H1 (cell line): ENCODE measurements around the gene MSI2. TPM values are rescaled to one million over a fixed set of nuclear protein-coding genes. Genes with fewer than 3 reads are reported as not detected.

Source experiments
- BACH1 ChIP-seq: IDR thresholded peaks from 2 replicates; pipeline ENCODE4 v1.6.1; 2012; ENCODE audit warnings: low read length, improper control_type of control experiment
- CBX5 ChIP-seq: fragments of 300-800, 300-1000 bp; sonication (generic); IDR thresholded peaks from 2 replicates; pipeline ENCODE4 v1.7.1; 2016; ENCODE audit warnings: antibody characterized with exemption, low read length, low read depth
- CTBP2 ChIP-seq: IDR thresholded peaks from 2 replicates; pipeline ENCODE4 v1.7.0; 2011; ENCODE audit warnings: borderline replicate concordance, mild to moderate bottlenecking, moderate library complexity, mixed read lengths, low read length; ENCODE audit not compliant: insufficient read depth, insufficient read length
- NRF1 ChIP-seq: IDR thresholded peaks from 2 replicates; pipeline ENCODE4 v1.6.1; 2011; ENCODE audit warnings: mild to moderate bottlenecking, low read depth, low read length, improper control_type of control experiment
- RNF2 ChIP-seq: fragments of 200-900, 300-1000 bp; sonication (generic); IDR thresholded peaks from 2 replicates; pipeline ENCODE4 v1.7.1; 2016; ENCODE audit warnings: borderline replicate concordance, low read depth, mild to moderate bottlenecking, antibody characterized with exemption, low read length; ENCODE audit not compliant: poor library complexity, severe bottlenecking; ENCODE audit errors: missing control alignments
- SIN3A ChIP-seq, 2 experiments: IDR thresholded peaks in 1 of 2; conservative IDR thresholded peaks in 1 of 2; 2 replicates each; pipeline ENCODE4 v1.6.1; 2011 to 2012; ENCODE audit warnings: low read length in 2 of 2, improper control_type of control experiment in 1 of 2, low read depth in 1 of 2, mild to moderate bottlenecking in 1 of 2
- TAF7 ChIP-seq: optimal IDR thresholded peaks from 2 replicates; pipeline ENCODE3; 2011; ENCODE audit warnings: low read depth, mild to moderate bottlenecking, inconsistent platforms, low read length, moderate library complexity, borderline replicate concordance
- TEAD4 ChIP-seq: IDR thresholded peaks from 2 replicates; pipeline ENCODE4 v1.6.1; 2012; ENCODE audit warnings: low read depth, low read length, inconsistent platforms, mixed read lengths
- polyA plus RNA-seq, 7 experiments: library from polyadenylated mRNA; depleted of rRNA in 3 of 7; stranded (reverse) in 5 of 7; unstranded in 2 of 7; fragments of >200 nt in 5 of 7; fragments of 200-250 nt in 2 of 7; gene quantifications; 1 replicate in 5 of 7; 2 replicates in 1 of 7; 4 replicates in 1 of 7; pipeline versions ENCODE4 v1.2.1 to v1.2.3, GENCODE V29; 2011 to 2013; ENCODE audit warnings: missing spikeins in 2 of 7, mixed read lengths in 2 of 7
- total RNA-seq: library from RNA; stranded (reverse); fragmentation: NEBNext Ultra II Directional; extraction: Animal tissue kit (Norgen Biotek cat#: 25700); gene quantifications from 2 replicates; pipeline ENCODE4 v1.2.1, GENCODE V29; 2021
- TF ChIP-seq, protein P1 (sequence below): fragments of 300-600 bp; sonication (generic); IDR thresholded peaks from 2 replicates; pipeline ENCODE4 v1.7.1; 2012; ENCODE audit warnings: low read length, moderate library complexity, mild to moderate bottlenecking, inconsistent platforms; ENCODE audit not compliant: insufficient replicate concordance

Gene MSI2
- total and polyA plus RNA-seq, 2 of the 8 experiments (the other 6 are each of a cell fraction or from before 2014, with no cell fraction given), result 36.7 to 80.6 TPM

DNA sequence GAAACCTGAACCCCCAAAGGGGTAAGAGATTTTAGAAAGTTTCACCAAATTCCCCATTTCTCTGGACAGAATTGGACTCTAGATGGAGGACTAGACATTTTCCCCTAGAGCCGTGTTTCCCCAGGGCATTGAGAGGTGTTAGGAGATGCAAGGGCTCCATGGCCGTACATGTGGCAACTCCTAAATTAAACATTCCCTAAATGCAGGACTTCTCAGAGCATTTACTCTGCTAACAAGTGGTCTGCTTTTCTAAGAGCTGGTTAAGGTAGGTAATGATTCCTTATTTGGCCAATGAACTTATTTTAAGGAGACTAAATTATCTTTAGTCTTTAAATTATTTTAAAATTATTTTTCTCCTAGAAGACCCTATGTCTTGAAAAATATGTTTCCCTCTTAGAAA is 200.9 kb downstream of the MSI2 start (continued):
- TF ChIP-seq, protein P1, sequence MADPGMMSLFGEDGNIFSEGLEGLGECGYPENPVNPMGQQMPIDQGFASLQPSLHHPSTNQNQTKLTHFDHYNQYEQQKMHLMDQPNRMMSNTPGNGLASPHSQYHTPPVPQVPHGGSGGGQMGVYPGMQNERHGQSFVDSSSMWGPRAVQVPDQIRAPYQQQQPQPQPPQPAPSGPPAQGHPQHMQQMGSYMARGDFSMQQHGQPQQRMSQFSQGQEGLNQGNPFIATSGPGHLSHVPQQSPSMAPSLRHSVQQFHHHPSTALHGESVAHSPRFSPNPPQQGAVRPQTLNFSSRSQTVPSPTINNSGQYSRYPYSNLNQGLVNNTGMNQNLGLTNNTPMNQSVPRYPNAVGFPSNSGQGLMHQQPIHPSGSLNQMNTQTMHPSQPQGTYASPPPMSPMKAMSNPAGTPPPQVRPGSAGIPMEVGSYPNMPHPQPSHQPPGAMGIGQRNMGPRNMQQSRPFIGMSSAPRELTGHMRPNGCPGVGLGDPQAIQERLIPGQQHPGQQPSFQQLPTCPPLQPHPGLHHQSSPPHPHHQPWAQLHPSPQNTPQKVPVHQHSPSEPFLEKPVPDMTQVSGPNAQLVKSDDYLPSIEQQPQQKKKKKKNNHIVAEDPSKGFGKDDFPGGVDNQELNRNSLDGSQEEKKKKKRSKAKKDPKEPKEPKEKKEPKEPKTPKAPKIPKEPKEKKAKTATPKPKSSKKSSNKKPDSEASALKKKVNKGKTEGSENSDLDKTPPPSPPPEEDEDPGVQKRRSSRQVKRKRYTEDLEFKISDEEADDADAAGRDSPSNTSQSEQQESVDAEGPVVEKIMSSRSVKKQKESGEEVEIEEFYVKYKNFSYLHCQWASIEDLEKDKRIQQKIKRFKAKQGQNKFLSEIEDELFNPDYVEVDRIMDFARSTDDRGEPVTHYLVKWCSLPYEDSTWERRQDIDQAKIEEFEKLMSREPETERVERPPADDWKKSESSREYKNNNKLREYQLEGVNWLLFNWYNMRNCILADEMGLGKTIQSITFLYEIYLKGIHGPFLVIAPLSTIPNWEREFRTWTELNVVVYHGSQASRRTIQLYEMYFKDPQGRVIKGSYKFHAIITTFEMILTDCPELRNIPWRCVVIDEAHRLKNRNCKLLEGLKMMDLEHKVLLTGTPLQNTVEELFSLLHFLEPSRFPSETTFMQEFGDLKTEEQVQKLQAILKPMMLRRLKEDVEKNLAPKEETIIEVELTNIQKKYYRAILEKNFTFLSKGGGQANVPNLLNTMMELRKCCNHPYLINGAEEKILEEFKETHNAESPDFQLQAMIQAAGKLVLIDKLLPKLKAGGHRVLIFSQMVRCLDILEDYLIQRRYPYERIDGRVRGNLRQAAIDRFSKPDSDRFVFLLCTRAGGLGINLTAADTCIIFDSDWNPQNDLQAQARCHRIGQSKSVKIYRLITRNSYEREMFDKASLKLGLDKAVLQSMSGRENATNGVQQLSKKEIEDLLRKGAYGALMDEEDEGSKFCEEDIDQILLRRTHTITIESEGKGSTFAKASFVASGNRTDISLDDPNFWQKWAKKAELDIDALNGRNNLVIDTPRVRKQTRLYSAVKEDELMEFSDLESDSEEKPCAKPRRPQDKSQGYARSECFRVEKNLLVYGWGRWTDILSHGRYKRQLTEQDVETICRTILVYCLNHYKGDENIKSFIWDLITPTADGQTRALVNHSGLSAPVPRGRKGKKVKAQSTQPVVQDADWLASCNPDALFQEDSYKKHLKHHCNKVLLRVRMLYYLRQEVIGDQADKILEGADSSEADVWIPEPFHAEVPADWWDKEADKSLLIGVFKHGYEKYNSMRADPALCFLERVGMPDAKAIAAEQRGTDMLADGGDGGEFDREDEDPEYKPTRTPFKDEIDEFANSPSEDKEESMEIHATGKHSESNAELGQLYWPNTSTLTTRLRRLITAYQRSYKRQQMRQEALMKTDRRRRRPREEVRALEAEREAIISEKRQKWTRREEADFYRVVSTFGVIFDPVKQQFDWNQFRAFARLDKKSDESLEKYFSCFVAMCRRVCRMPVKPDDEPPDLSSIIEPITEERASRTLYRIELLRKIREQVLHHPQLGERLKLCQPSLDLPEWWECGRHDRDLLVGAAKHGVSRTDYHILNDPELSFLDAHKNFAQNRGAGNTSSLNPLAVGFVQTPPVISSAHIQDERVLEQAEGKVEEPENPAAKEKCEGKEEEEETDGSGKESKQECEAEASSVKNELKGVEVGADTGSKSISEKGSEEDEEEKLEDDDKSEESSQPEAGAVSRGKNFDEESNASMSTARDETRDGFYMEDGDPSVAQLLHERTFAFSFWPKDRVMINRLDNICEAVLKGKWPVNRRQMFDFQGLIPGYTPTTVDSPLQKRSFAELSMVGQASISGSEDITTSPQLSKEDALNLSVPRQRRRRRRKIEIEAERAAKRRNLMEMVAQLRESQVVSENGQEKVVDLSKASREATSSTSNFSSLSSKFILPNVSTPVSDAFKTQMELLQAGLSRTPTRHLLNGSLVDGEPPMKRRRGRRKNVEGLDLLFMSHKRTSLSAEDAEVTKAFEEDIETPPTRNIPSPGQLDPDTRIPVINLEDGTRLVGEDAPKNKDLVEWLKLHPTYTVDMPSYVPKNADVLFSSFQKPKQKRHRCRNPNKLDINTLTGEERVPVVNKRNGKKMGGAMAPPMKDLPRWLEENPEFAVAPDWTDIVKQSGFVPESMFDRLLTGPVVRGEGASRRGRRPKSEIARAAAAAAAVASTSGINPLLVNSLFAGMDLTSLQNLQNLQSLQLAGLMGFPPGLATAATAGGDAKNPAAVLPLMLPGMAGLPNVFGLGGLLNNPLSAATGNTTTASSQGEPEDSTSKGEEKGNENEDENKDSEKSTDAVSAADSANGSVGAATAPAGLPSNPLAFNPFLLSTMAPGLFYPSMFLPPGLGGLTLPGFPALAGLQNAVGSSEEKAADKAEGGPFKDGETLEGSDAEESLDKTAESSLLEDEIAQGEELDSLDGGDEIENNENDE, result no peak
- TF ChIP-seq BACH1 (no peak), TAF7 (no peak), RNF2 (no peak), NRF1 (no peak), SIN3A (conservative IDR thresholded peaks at IDR 0.05 in 1 of 2, IDR thresholded peaks at IDR 0.05 in 1 of 2; ENCODE audit: low read depth in 1 of 2, low read length in 2 of 2) (no peak), CTBP2 (no peak), CBX5 (no peak), TEAD4 (no peak)
